ENCODE measurements around the gene CD300LG. TPM values are rescaled to one million over a fixed set of nuclear protein-coding genes. Genes with fewer than 3 reads are reported as not detected.
A peak's percentile ranks its signal among the peaks of the same experiment; 100 is the strongest.
"Not testable (repeated sequence)": the region's sequence is repeated elsewhere in the genome, so short reads cannot be mapped to it uniquely, and the experiment has no call there.

The CD300LG gene
- total RNA-seq, 1 experiment from 2014 or later, result not detected

- Histone ChIP-seq H3K9me3 (ENCODE audit: control insufficient read depth in 1 of 2, insufficient read depth in 1 of 2, low read depth in 1 of 2, low read length in 2 of 2) (no peaks in the 10 kb centered on the region), H3K4me3 (replicated peaks in 1 of 2; ENCODE audit: low read depth in 1 of 2, low read length in 2 of 2) (no peak overlapping the region), H3K27ac (ENCODE audit: low read depth, low read length) (no peak overlapping the region), H3K9ac (ENCODE audit: low read length) (no peak overlapping the region), H3K27me3 (ENCODE audit: insufficient read depth, low read length) (no peaks in the 10 kb centered on the region), H2AFZ (ENCODE audit: low read depth, low read length, poor library complexity, severe bottlenecking) (no peak overlapping the region), H3K4me2 (ENCODE audit: low read length) (no peak overlapping the region), H3K79me2 (ENCODE audit: insufficient read depth, low read length) (no peaks in the 10 kb centered on the region), H4K20me1 (ENCODE audit: insufficient read depth) (no peaks in the 10 kb centered on the region), H3K36me3 (ENCODE audit: control insufficient read depth in 1 of 2, insufficient read depth in 2 of 2, low read length in 2 of 2) (no peaks in the 10 kb centered on the region), H3K4me1 (ENCODE audit: control insufficient read depth in 1 of 2, insufficient read depth in 2 of 2, low read length in 2 of 2) (peaks cover 39 to 49% of the 10 kb centered on the region in 2 experiments), H3K9me2 (ENCODE audit: insufficient read depth) (no peaks in the 10 kb centered on the region)
- no TSS peak for BruUV-seq (replicated peaks)
- RAD21 ChIA-PET (ENCODE audit: low non-redundant PET in 1 of 2, low total read pairs in 2 of 2, uncharacterized antibody in 2 of 2, unreplicated experiment in 2 of 2), result no interaction called here
- POLR2A ChIA-PET, result no interaction called here
- DNase-seq (ENCODE audit: low read depth, low spot score), result no peak
- intact Hi-C loops (cut with micrococcal nuclease), result loop anchor here (10.0 kb wide), 1 partner anchor 146 kb away; no protein-coding TSS in a partner anchor
- TF ChIP-seq SIN3A (IDR thresholded peaks at IDR 0.05; ENCODE audit: low read depth) (no peak), EZH2 (IDR thresholded peaks at IDR 0.05) (no peak)
- ATAC-seq, result no peak
- CTCF ChIA-PET, result interaction anchor here (1.9 to 2.7 kb wide), 2 partner anchors 22 to 51 kb away, joined by 5 to 9 read pairs; no protein-coding TSS in a partner anchor
Measured at GRCh38 chr17:43841282-43841681, 5.7 kb upstream of the CD300LG start.

GRCh38 chr17:43842091-43842974, 4.6 kb upstream of the CD300LG start:
- POLR2A ChIA-PET; H3K27me3 ChIP-seq (ENCODE audit: insufficient read depth, low read length); H3K9ac ChIP-seq (ENCODE audit: low read length); H3K9me2 ChIP-seq (ENCODE audit: insufficient read depth); H3K36me3 ChIP-seq (ENCODE audit: control insufficient read depth in 1 of 2, insufficient read depth in 2 of 2, low read length in 2 of 2); BruUV-seq (replicated peaks); H3K79me2 ChIP-seq (ENCODE audit: insufficient read depth, low read length); H3K9me3 ChIP-seq (ENCODE audit: control insufficient read depth in 1 of 2, insufficient read depth in 1 of 2, low read depth in 1 of 2, low read length in 2 of 2); H3K4me3 ChIP-seq (replicated peaks in 1 of 2; ENCODE audit: low read depth in 1 of 2, low read length in 2 of 2); H4K20me1 ChIP-seq (ENCODE audit: insufficient read depth): not testable (repeated sequence)
- intact Hi-C loops (cut with micrococcal nuclease), result loop anchor here (10.0 kb wide), 1 partner anchor 148 kb away; no protein-coding TSS in a partner anchor
- Histone ChIP-seq H3K4me2 (ENCODE audit: low read length) (peak overlapping the region; percentile 40), H2AFZ (ENCODE audit: low read depth, low read length, poor library complexity, severe bottlenecking) (peak overlapping the region; percentile 87), H3K4me1 (ENCODE audit: control insufficient read depth in 1 of 2, insufficient read depth in 2 of 2, low read length in 2 of 2) (peaks cover 39 to 49% of the 10 kb centered on the region in 2 experiments), H3K27ac (ENCODE audit: low read depth, low read length) (peak overlapping the region; percentile 33; the same call in 1 of the 2 replicates)
- ChIA-PET RAD21 (ENCODE audit: low non-redundant PET in 1 of 2, low total read pairs in 2 of 2, uncharacterized antibody in 2 of 2, unreplicated experiment in 2 of 2) (interaction anchor here in 1 of 2 experiments (0.9 kb wide), 1 partner anchor 150 kb away, joined by 5 read pairs; no protein-coding TSS in a partner anchor), CTCF (interaction anchor here (2.7 kb wide), 1 partner anchor 52 kb away, joined by 9 read pairs; no protein-coding TSS in a partner anchor)
- peak; percentile 76 for TF ChIP-seq MAX (IDR thresholded peaks at IDR 0.05)
- peak; percentile 62; the same call in 1 of the 2 replicates for TF ChIP-seq SP1 (IDR thresholded peaks at IDR 0.05; ENCODE audit: low read depth)
- DNase-seq (ENCODE audit: low read depth, low spot score) (peak; percentile 61), ATAC-seq (peak; percentile 54)
